HPDE6-E6E7 (cell line): ENCODE measurements around the gene ISCA1.

ENCODE experiments used
- DNase-seq: peaks from one replicate; pipeline ENCODE4 v3.0.0; 2011; ENCODE audit warnings: missing footprints; ENCODE audit errors: extremely low spot score

ISCA1 gene

GRCh38 chr9:86285261-86285660, 2.9 kb upstream of the ISCA1 start:
- no peak for DNase-seq

- peak; percentile 80 for DNase-seq
Observed at GRCh38 chr9:86282979-86283535, 719 bp upstream of the ISCA1 start.

GRCh38 chr9:86281593-86282076, 703 bp downstream of the ISCA1 start:
- DNase-seq: peak; percentile 12

- DNase-seq: no peak
Observed at GRCh38 chr9:86280580-86280979, 1.8 kb downstream of the ISCA1 start.

DNA sequence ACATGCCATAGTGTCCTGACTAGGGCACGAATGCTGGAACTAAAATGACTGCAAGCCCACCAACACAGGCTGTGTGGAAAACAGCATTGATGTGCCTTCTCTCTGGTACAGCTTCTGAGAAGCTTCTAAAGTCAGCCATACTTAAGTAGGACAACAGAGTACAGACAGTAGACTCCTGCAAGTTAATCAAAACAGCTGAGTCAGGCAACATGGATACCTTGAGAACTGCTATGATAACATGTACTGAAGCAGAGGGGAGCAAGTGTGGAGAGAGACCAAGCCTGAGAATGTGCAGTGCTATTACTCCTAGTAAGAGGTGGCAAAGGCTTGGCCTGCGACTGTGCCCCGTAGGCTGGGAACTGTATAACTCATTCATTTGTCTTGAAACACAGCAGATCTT, 2.5 kb downstream of the ISCA1 start:
- DNase-seq: no peak

GRCh38 chr9:86277072-86277471, 5.3 kb downstream of the ISCA1 start:
- no peak for DNase-seq

DNA sequence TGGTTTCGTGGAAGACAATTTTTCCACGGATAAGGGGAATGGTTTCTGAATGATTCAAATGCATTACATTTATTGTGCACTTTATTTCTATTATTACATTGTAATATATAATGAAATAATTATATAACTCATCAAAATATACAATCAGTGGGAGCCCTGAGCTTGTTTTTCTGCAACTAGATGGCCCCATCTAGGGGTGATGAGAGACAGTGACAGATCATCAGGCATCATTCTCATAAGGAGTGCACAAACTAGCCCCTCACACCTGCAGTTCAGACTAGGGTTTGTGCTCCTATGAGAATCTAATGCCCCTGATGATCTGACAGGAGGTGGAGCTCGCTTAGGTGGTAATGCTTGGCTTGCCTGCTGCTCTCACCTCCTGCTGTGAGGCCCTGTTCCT, 6.4 kb downstream of the ISCA1 start:
- no peak for DNase-seq

- no peak for DNase-seq
Observed at GRCh38 chr9:86274821-86275643, 7.3 kb downstream of the ISCA1 start.

- no peak for DNase-seq
Observed at GRCh38 chr9:86272221-86272620, 10.1 kb downstream of the ISCA1 start.

DNA sequence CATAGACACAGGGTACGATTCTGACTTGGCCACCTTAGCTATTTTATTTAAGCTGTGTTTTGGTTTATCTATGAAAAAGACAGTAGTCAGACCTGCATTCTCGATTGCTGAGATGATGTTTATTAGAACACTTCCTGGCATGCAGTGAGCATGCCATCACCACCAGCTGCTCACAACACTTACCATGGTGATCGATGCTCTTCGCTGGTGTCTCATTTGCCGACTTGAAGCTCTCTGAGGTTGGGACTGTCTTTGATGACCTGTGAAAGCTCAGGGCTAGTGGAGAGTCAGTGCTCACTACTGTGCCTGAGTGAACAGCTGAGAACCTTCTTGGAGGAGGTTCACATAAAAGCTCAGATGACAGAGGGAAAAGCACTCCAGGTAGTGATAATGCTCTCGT, 18.5 kb downstream of the ISCA1 start:
- DNase-seq: no peak

DNA sequence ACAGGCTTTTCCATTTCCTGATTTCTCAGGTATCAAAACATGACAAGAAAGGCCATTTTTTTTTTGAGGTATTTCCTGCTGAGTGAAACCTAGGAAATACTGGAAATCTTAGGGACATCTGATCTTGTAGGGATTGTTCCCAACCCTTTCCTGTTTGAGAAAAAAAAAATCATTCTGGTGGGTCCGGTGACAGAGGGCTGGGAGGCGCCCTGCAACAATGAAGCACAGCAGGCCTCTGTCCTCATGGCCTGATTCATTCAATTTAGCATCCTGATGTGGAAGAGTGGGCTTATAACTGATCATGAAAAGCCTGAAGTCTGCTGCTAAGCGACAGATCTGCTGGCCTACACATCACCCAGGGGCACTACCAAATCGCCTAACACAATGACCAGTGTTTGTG, 19.8 kb downstream of the ISCA1 start:
- no peak for DNase-seq

DNA sequence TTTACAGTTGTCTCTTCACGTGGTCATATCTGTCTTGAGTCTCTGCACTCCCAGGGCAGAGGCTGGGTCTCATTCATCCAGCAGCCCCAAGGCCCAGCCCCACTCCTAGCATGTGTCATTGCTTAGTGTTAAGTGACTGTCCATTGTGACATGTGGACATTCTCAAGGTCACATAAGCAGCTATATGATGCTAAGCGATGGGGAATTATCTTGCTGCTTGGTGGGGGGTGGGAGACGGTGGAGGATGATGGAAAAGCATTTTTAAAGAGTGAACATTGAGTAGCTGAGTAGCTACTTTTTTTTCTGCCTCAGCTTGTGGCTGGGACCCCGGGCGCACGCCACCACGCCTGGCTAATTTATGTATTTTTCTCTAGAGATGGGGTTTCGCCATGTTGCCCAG, 22.8 kb downstream of the ISCA1 start, which contains the start of gene C9orf153:
Gene C9orf153, minus strand, starts transcription at position 101 of the 400 bp plus-strand sequence. CDS start 30,054 bp downstream, outside the sequence.
- no peak for DNase-seq

DNA sequence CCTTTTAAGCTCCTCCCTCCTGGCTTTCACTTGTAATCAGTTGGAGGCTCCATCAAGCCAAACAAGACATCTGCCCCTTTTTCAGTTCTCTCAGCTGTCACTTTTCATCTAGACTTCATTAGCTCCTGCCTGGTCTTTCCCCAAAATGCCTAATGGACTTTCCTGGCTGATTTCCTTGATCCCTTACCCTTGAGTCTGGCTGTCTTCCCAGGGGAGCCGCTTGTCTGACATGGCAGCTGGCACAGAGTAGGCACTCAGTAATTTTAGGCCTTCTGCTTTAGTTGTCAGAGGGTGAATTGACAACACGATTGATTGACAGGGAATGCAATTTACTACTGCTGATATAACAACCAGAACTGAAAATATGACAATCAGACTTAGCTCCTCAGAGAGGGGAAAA, 24.9 kb downstream of the ISCA1 start:
- DNase-seq: no peak

DNA sequence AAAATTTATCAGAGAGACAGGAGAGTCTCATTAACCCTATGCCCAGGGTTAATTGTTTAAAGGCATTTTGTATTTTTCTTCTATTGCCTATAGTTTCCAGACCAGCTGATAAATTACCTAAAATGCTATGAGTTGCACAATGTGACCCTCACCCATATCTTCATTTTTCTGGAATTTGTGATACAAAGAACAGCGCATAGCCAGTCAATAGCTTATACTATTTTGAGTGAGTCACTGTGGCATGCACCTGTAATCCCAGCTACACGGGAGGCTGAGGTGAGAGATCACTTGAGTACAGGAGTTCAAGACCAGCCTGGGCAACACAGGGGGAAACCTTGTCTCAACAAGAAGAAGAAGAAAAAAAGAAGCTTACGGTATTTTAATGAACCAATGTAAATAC, 25.7 kb downstream of the ISCA1 start:
- no peak for DNase-seq

DNA sequence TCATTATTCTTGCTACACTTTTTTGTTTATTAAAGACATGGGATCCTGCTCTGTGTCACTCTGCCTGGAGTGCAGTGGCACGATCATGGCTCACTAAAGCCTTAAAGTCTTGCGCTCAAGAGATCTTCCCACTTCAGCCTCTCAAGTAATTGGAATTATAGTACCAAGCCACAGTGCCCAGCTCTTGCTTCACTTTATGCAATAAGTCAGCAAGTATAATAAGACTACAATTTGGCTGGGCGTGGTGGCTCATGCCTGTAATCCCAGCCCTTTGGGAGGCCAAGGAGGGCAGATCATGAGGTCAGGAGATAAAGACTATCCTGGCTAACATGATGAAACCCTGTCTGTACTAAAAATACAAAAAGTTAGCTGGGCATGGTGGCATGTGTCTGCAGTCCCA, 28.8 kb downstream of the ISCA1 start:
- DNase-seq: no peak

DNA sequence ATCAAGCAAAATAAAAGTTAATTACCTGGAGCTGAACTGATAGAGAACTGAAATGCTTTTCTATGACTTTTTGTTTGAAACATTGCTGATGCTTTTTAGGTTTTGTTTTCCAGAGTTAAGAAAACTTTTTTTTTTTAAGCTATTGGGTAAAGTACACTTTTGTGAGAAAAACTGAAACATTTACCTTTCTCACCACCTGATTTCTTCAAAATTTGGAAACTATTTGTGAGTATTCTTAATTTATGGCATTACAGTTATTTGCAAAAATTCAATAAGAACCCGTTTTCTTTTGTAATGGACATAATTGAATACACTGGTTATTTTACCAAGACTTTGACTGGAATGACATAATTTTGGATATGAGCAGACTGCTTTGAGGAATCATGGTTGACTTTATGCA, 29.5 kb downstream of the ISCA1 start:
- DNase-seq: no peak

DNA sequence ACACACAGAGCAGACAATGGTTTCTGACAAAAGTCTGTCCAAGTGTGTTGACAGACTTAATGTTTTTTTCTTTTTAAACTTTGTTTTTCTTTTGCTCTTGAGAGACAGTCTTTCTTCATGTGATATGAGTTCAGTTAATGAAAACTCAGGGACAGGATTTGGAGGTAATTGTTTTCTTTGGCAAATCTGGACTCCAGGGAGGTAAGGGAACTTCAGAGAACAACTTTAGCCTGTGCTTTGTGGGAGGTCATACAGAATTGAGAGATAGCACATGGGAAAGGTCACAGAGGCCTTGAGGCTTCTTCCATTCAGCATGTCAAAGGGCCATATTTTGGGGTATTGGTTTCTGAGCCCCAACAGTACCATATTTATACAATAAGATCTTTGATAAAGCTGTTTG, 32.2 kb downstream of the ISCA1 start:
- no peak for DNase-seq

- no peak for DNase-seq
Observed at GRCh38 chr9:86248746-86249145, 33.6 kb downstream of the ISCA1 start.

GRCh38 chr9:86246752-86247161, 35.6 kb downstream of the ISCA1 start:
- DNase-seq: no peak

- no peak for DNase-seq
Observed at GRCh38 chr9:86242071-86242470, 40.3 kb downstream of the ISCA1 start.

DNA sequence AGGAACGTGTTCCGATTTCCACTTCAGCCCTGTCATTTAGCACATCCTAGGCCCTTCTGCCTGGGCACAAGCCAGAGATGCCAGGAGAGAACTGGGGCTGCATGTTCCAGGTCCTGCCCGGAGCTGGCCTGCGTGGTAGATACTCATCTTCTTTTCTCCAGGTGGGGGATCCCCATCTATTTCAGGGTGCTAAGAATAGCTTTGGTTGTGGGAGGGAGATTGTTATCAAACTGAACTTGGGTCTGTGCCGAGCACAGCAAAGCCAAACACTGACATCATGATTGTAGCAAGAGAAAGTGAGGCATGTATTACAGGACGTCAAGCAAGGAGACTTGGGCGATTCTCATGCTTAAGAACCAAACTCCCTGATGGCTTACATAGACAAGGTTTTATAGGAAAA, 41.1 kb downstream of the ISCA1 start:
- no peak for DNase-seq

GRCh38 chr9:86238861-86239770, 43.2 kb downstream of the ISCA1 start:
- DNase-seq: no peak
